Liver (tissue), 9 donors: ENCODE results near the gene RADIL. TPM values are rescaled to one million over a fixed set of nuclear protein-coding genes. Genes with fewer than 3 reads are reported as not detected.

Experiments
- DNase-seq: peaks from one replicate; pipeline ENCODE4 v3.0.0-alpha.2; 2017; ENCODE audit warnings: low spot score
- H3K27ac ChIP-seq, 2 donors: one replicate each; pipeline ENCODE4 v1.7.0; 2013; ENCODE audit warnings: inconsistent platforms in 2 of 2, low read length in 2 of 2, control low read depth in 1 of 2, low read depth in 1 of 2, mild to moderate bottlenecking in 1 of 2
- H3K27me3 ChIP-seq, 4 donors: one replicate each; pipeline versions ENCODE4 v1.6.1 to v1.7.0; 2013; ENCODE audit warnings: low read length in 3 of 4, inconsistent platforms in 1 of 4, mild to moderate bottlenecking in 1 of 4, moderate library complexity in 1 of 4; ENCODE audit not compliant: control insufficient read depth in 4 of 4, insufficient read depth in 4 of 4
- H3K36me3 ChIP-seq, 4 donors: one replicate each; pipeline versions ENCODE4 v1.6.1 to v1.7.0; 2013; ENCODE audit warnings: low read length in 3 of 4, mild to moderate bottlenecking in 3 of 4, low read depth in 1 of 4, moderate library complexity in 1 of 4; ENCODE audit not compliant: control insufficient read depth in 4 of 4, insufficient read depth in 3 of 4
- H3K4me1 ChIP-seq, 4 donors: one replicate each; pipeline versions ENCODE4 v1.6.1 to v1.7.0; 2013; ENCODE audit warnings: low read length in 3 of 4, mild to moderate bottlenecking in 3 of 4, moderate library complexity in 1 of 4; ENCODE audit not compliant: control insufficient read depth in 4 of 4, insufficient read depth in 4 of 4
- H3K4me3 ChIP-seq, 3 donors: one replicate each; pipeline versions ENCODE4 v1.6.1 to v1.7.0; 2013; ENCODE audit warnings: low read length in 3 of 3, control low read depth in 1 of 3, low read depth in 1 of 3, mild to moderate bottlenecking in 1 of 3
- H3K9ac ChIP-seq, 2 donors: one replicate each; pipeline ENCODE4 v1.7.0; 2013; ENCODE audit warnings: low read length in 2 of 2, mild to moderate bottlenecking in 2 of 2, moderate library complexity in 2 of 2, control low read depth in 1 of 2, low read depth in 1 of 2
- H3K9me3 ChIP-seq, 4 donors: one replicate each; pipeline versions ENCODE4 v1.6.1 to v1.7.0; 2013; ENCODE audit warnings: low read length in 3 of 4; ENCODE audit not compliant: control insufficient read depth in 4 of 4
- ATF3 ChIP-seq: IDR thresholded peaks from 2 replicates; pipeline ENCODE4 v1.6.1; 2016; ENCODE audit warnings: antibody characterized with exemption
- CTCF ChIP-seq: fragments of 150-350 bp; IDR thresholded peaks from 2 replicates; pipeline ENCODE4 v1.5.1; 2017; ENCODE audit warnings: improper control_type of control experiment, low read depth, low read length; ENCODE audit not compliant: missing input control
- EGR1 ChIP-seq, 2 donors: IDR thresholded peaks; 2 replicates each; pipeline ENCODE4 v1.6.1; 2016 to 2018; ENCODE audit warnings: antibody characterized with exemption in 2 of 2, low read depth in 2 of 2
- FOXA1 ChIP-seq: IDR thresholded peaks from 2 replicates; pipeline ENCODE4 v1.6.1; 2016; ENCODE audit warnings: antibody characterized with exemption
- HNF4A ChIP-seq, 2 donors: conservative IDR thresholded peaks; 2 replicates each; pipeline ENCODE4 v1.6.1; 2016; ENCODE audit warnings: antibody characterized with exemption in 2 of 2, mild to moderate bottlenecking in 2 of 2
- HNF4G ChIP-seq: IDR thresholded peaks from 2 replicates; pipeline ENCODE4 v1.6.1; 2016; ENCODE audit warnings: antibody characterized with exemption
- MAX ChIP-seq: IDR thresholded peaks from 2 replicates; pipeline ENCODE4 v1.6.1; 2016; ENCODE audit warnings: antibody characterized with exemption
- NR2F2 ChIP-seq: IDR thresholded peaks from 2 replicates; pipeline ENCODE4 v1.6.1; 2016; ENCODE audit warnings: antibody characterized with exemption
- RAD21 ChIP-seq, 2 donors: IDR thresholded peaks; 2 replicates each; pipeline ENCODE4 v1.6.1; 2016; ENCODE audit warnings: antibody characterized with exemption in 2 of 2, mild to moderate bottlenecking in 2 of 2
- RXRA ChIP-seq, 2 donors: IDR thresholded peaks; 2 replicates each; pipeline ENCODE4 v1.6.1; 2017 to 2018; ENCODE audit warnings: antibody characterized with exemption in 2 of 2, mild to moderate bottlenecking in 1 of 2
- SP1 ChIP-seq: IDR thresholded peaks from 2 replicates; pipeline ENCODE4 v1.6.1; 2018; ENCODE audit warnings: antibody characterized with exemption, mild to moderate bottlenecking
- YY1 ChIP-seq: IDR thresholded peaks from 2 replicates; pipeline ENCODE4 v1.6.1; 2016; ENCODE audit warnings: antibody characterized with exemption, mild to moderate bottlenecking
- ZBTB33 ChIP-seq: IDR thresholded peaks from 2 replicates; pipeline ENCODE4 v1.6.1; 2016; ENCODE audit warnings: antibody characterized with exemption
- WGBS: extraction: QIAGEN DNeasy Blood & Tissue Kit; methylation state at CpG from one replicate; pipeline ENCODE4 v1.1.7; 2013; 5-methylcytosine and 5-hydroxymethylcytosine counted together
- polyA plus RNA-seq, 2 donors: library from polyadenylated mRNA; stranded (reverse) in 1 of 2; unstranded in 1 of 2; fragments of 200-250 nt in 1 of 2; fragments of >200 nt in 1 of 2; fragmentation: Nextera tagmentation in 1 of 2; extraction: Ambion mirVana in 1 of 2; gene quantifications; one replicate each; pipeline versions ENCODE4 v1.2.1 to v1.2.3, GENCODE V29; 2013 to 2015
- total RNA-seq, 2 donors: library from RNA; depleted of rRNA; stranded (reverse); fragments of >200 nt; gene quantifications; one replicate each; pipeline ENCODE4 v1.2.3, GENCODE V29; 2014
- donor health status: healthy.
- donor health status: healthy.
- donor health status: healthy.
- donor health status: healthy.
- donor health status: healthy.

RADIL gene
- total and polyA plus RNA-seq, 4 donors: 0.14 to 0.25 (median 0.21) TPM; not detected in 1

- Histone ChIP-seq H3K27me3 (no peaks in the 10 kb centered on the region), H3K9me3 (no peaks in the 10 kb centered on the region), H3K4me3 (no peak overlapping the region), H3K4me1 (no peaks in the 10 kb centered on the region), H3K27ac (no peak overlapping the region), H3K36me3 (no peaks in the 10 kb centered on the region), H3K9ac (no peak overlapping the region)
- no peak for DNase-seq
- 47% methylated on average over 22 of the region's 22 CpGs for WGBS
- TF ChIP-seq HNF4G: no peak
- no peak for TF ChIP-seq CTCF
- TF ChIP-seq HNF4A (conservative IDR thresholded peaks at IDR 0.05): no peak
- TF ChIP-seq ATF3: no peak
- no peak for TF ChIP-seq MAX
- no peak for TF ChIP-seq YY1
Measured at GRCh38 chr7:4842319-4843064, 41.0 kb downstream of the RADIL start.

- TF ChIP-seq YY1: no peak
- no peak for TF ChIP-seq RAD21 (IDR thresholded peaks at IDR 0.05)
- no peak for TF ChIP-seq RXRA (IDR thresholded peaks at IDR 0.05)
- TF ChIP-seq CTCF: no peak
- no peak for TF ChIP-seq HNF4G
- TF ChIP-seq ATF3: no peak
- TF ChIP-seq EGR1 (IDR thresholded peaks at IDR 0.05; ENCODE audit: low read depth in 2 of 2): no peak
- TF ChIP-seq ZBTB33: no peak
- no peak for TF ChIP-seq NR2F2
- no peak for TF ChIP-seq MAX
- no peak for TF ChIP-seq HNF4A (conservative IDR thresholded peaks at IDR 0.05)
- TF ChIP-seq FOXA1: no peak
- TF ChIP-seq SP1: no peak
- no peak for DNase-seq
- H3K27ac ChIP-seq: no peak overlapping the region
- no peaks in the 10 kb centered on the region for H3K9me3 ChIP-seq
- H3K9ac ChIP-seq: no peak overlapping the region
- no peaks in the 10 kb centered on the region for H3K36me3 ChIP-seq
- H3K4me1 ChIP-seq: no peaks in the 10 kb centered on the region
- H3K4me3 ChIP-seq: no peak overlapping the region
- H3K27me3 ChIP-seq: no peaks in the 10 kb centered on the region
- WGBS: 93% methylated on average over 13 of the region's 13 CpGs
Measured at GRCh38 chr7:4841836-4842235, 41.7 kb downstream of the RADIL start.
